Heart right ventricle (tissue), 16 donors: ENCODE data around the gene SLC15A2. TPM values are rescaled to one million over a fixed set of nuclear protein-coding genes. Genes with fewer than 3 reads are reported as not detected.

Source experiments
- ATAC-seq, 8 donors: fragments of 200-7000 bp; cut with Tn5 transposase; one replicate each; pipeline ENCODE4 v1.9.1; 2020; ENCODE audit warnings: mild to moderate bottlenecking in 8 of 8, moderate library complexity in 8 of 8, moderate number of reproducible peaks in 1 of 8
- DNase-seq, 2 donors: peaks; one replicate each; pipeline ENCODE4 v3.0.0-alpha.2; 2020
- H3K27ac ChIP-seq, 10 donors: fragments of 200-600 bp; sonication (generic) in 2 of 10; one replicate each; pipeline versions ENCODE4 v1.5.0 to v1.8.0; 2020 to 2022; ENCODE audit warnings: mild to moderate bottlenecking in 3 of 10
- H3K27me3 ChIP-seq, 7 donors: fragments of 200-600 bp; one replicate each; pipeline ENCODE4 v1.8.0; 2021 to 2022; ENCODE audit warnings: mild to moderate bottlenecking in 2 of 7
- H3K36me3 ChIP-seq, 9 donors: fragments of 200-600 bp; sonication (generic) in 1 of 9; one replicate each; pipeline versions ENCODE4 v1.5.0 to v1.8.0; 2020 to 2022; ENCODE audit warnings: mild to moderate bottlenecking in 2 of 9
- H3K4me1 ChIP-seq, 9 donors: fragments of 200-600 bp; sonication (generic) in 1 of 9; one replicate each; pipeline versions ENCODE4 v1.5.0 to v1.8.0; 2020 to 2022; ENCODE audit warnings: mild to moderate bottlenecking in 4 of 9
- H3K4me3 ChIP-seq, 10 donors: fragments of 200-600 bp; sonication (generic) in 2 of 10; one replicate each; pipeline versions ENCODE4 v1.5.0 to v1.8.0; 2020 to 2022; ENCODE audit warnings: mild to moderate bottlenecking in 7 of 10, moderate library complexity in 2 of 10
- H3K9me3 ChIP-seq, 11 donors: fragments of 200-600 bp in 10 of 11; sonication (generic) in 2 of 11; one replicate each; pipeline versions ENCODE4 v1.5.0 to v1.8.0; 2013 to 2022; ENCODE audit warnings: mild to moderate bottlenecking in 2 of 11, control low read depth in 1 of 11, moderate library complexity in 1 of 11
- CTCF ChIP-seq, 9 donors: fragments of 200-600 bp; sonication (generic) in 2 of 9; IDR thresholded peaks; one replicate each; pipeline versions ENCODE4 v1.5.0 to v1.8.0; 2021 to 2022; ENCODE audit warnings: antibody characterized with exemption in 9 of 9, mild to moderate bottlenecking in 5 of 9, moderate library complexity in 1 of 9
- WGBS, 2 donors: extraction: QIAGEN DNeasy Blood & Tissue Kit; methylation state at CpG; one replicate each; pipeline ENCODE4 v1.1.7; 2013; ENCODE audit warnings: inconsistent platforms in 1 of 2; 5-methylcytosine and 5-hydroxymethylcytosine counted together
- intact Hi-C, 10 donors: fragments of 100-400 bp; cut with DNase I; formaldehyde crosslinking; loops; one replicate each; pipeline versions ENCODE4 v1.11.1 to v1.14.2; 2022
- polyA plus RNA-seq, 2 donors: library from polyadenylated mRNA; stranded (reverse); fragments of 200-250 nt; gene quantifications; one replicate each; pipeline ENCODE4 v1.2.3, GENCODE V29; 2013
- total RNA-seq, 10 donors: library from RNA; stranded (reverse); fragmentation: NEBNext Ultra II Directional in 3 of 10; extraction: Animal tissue kit (Norgen Biotek cat#: 25700) in 3 of 10; gene quantifications; one replicate each; pipeline versions ENCODE4 v1.2.1 to v1.2.4, GENCODE V29; 2021 to 2023
- donor health status: Arrhythmogenic right ventricular cardiomyopathy.
- donor health status: ischemic (EF 13 %, LVEDD 7.1; RV severe dilation, severe dysfunction).
- donor health status: healthy with polysubstance abuse.
- donor health status: DM: no; HTN: yes; CAD: no.
- donor health status: DM: no; HTN: no; CAD: no.
- donor health status: ischemic (EF 25% LVEDD 6.9; RV normal size, moderate dysfunction).
- donor health status: ischemic (EF 25% LVEDD 5.7; RV mildly dilated, moderate dysfunction).
- donor health status: healthy.
- donor health status: DM: yes; HTN: yes; CAD: no.
- donor health status: Ischemic cardiomyopathy.
- donor health status: ischemic (EF 35%, LVEDD 5.7; RV mildly dilated, moderate dysfunction).
- donor health status: nonischemic (EF 11% LVEDD 7.7; RV severe dilation, severe dysfunction).
- donor health status: DM: yes; HTN: yes; CAD: no.
- donor health status: PGD.
- donor health status: ischemic (EF 29% LVEDD 5.4; RV normal size, mild dysfunction).
- donor health status: nonischemic (EF 23%, LVEDD 6.1; RV moderate dilation, normal function).

Gene SLC15A2
- total and polyA plus RNA-seq, 12 donors = 0.45 to 14.9 (median 3.9) TPM

GRCh38 chr3:121969631-121970030, 75.4 kb downstream of the SLC15A2 start:
- no peaks in the 10 kb centered on the region for H3K36me3 ChIP-seq
- DNase-seq (no peak), ATAC-seq (no peak)
- WGBS, 2 donors = 80 to 81% methylated on average over 2 of the region's 2 CpGs
- no peak overlapping the region for H3K27ac ChIP-seq
- intact Hi-C loops = no loop called here
- H3K9me3 ChIP-seq = peaks cover 0 to 21% (median 4%) of the 10 kb centered on the region in 11 donors
- no peak overlapping the region for H3K4me3 ChIP-seq
- TF ChIP-seq CTCF (IDR thresholded peaks at IDR 0.05) = no peak
- no peaks in the 10 kb centered on the region for H3K4me1 ChIP-seq
- H3K27me3 ChIP-seq = no peaks in the 10 kb centered on the region

- H3K27me3 ChIP-seq = no peaks in the 10 kb centered on the region
- WGBS, 2 donors = 87 to 90% methylated on average over 1 of the region's 1 CpG
- H3K4me3 ChIP-seq = no peak overlapping the region
- no peak for DNase-seq
- no peaks in the 10 kb centered on the region for H3K4me1 ChIP-seq
- peaks cover 0 to 24% (median 5%) of the 10 kb centered on the region in 11 donors for H3K9me3 ChIP-seq
- no peak overlapping the region for H3K27ac ChIP-seq
- TF ChIP-seq CTCF (IDR thresholded peaks at IDR 0.05) = no peak
- intact Hi-C loops = no loop called here
- H3K36me3 ChIP-seq = no peaks in the 10 kb centered on the region
- no peak for ATAC-seq
Measured at GRCh38 chr3:121970047-121970446, 75.8 kb downstream of the SLC15A2 start.

- no peak overlapping the region for H3K27ac ChIP-seq
- intact Hi-C loops = no loop called here
- ATAC-seq = no peak
- no peak overlapping the region for H3K4me3 ChIP-seq
- WGBS, 2 donors = 86 to 91% methylated on average over 2 of the region's 2 CpGs
- no peaks in the 10 kb centered on the region for H3K36me3 ChIP-seq
- peaks cover 0 to 28% (median 6%) of the 10 kb centered on the region in 11 donors for H3K9me3 ChIP-seq
- no peak for DNase-seq
- H3K4me1 ChIP-seq = peaks cover 0 to 2% (median 0%) of the 10 kb centered on the region in 9 donors
- no peaks in the 10 kb centered on the region for H3K27me3 ChIP-seq
- no peak for TF ChIP-seq CTCF (IDR thresholded peaks at IDR 0.05)
Measured at GRCh38 chr3:121974601-121975111, 80.5 kb downstream of the SLC15A2 start.

- intact Hi-C loops = no loop called here
- ATAC-seq (no peak), DNase-seq (no peak)
- Histone ChIP-seq H3K9me3 (peaks cover 0 to 28% (median 6%) of the 10 kb centered on the region in 11 donors), H3K4me1 (peaks cover 0 to 6% (median 0%) of the 10 kb centered on the region in 9 donors), H3K27ac (no peak overlapping the region), H3K4me3 (no peak overlapping the region), H3K27me3 (no peaks in the 10 kb centered on the region), H3K36me3 (no peaks in the 10 kb centered on the region)
- 98 to 100% methylated on average over 1 of the region's 1 CpG for WGBS, 2 donors
- TF ChIP-seq CTCF (IDR thresholded peaks at IDR 0.05) = no peak
Measured at GRCh38 chr3:121975702-121976302, 81.6 kb downstream of the SLC15A2 start.
